B cell (primary cell): ENCODE measurements around the gene PIGQ.

ENCODE experiments used
- CTCF ChIP-seq: fragments of 200-600 bp; IDR thresholded peaks from one replicate; pipeline ENCODE4 v1.8.0; 2022; ENCODE audit warnings: antibody characterized with exemption, mild to moderate bottlenecking
- EZH2 ChIP-seq: IDR thresholded peaks from 2 replicates; pipeline ENCODE4 v1.6.1; 2012; ENCODE audit warnings: borderline replicate concordance, low read depth, mild to moderate bottlenecking, moderate library complexity, low read length; ENCODE audit not compliant: insufficient read depth, poor library complexity, severe bottlenecking

GRCh38 chr16:567373-568256, 2.2 kb upstream of the PIGQ start:
- no peak for TF ChIP-seq CTCF
- TF ChIP-seq EZH2: no peak
